Transverse colon (tissue), 4 donors: ENCODE measurements around the gene SYT4. TPM values are rescaled to one million over a fixed set of nuclear protein-coding genes. Genes with fewer than 3 reads are reported as not detected.

Experiments
- DNase-seq: peaks from one replicate; pipeline ENCODE4 v3.0.0-alpha.2; 2019
- H3K27ac ChIP-seq, 4 donors: fragments of 200-600 bp; sonication (generic); 2 replicates each; pipeline ENCODE4 v1.5.1; 2016 to 2018; ENCODE audit warnings: inconsistent platforms in 4 of 4
- H3K27me3 ChIP-seq: fragments of 200-600 bp; sonication (generic); 2 replicates; pipeline ENCODE4 v1.5.1; 2017; ENCODE audit warnings: inconsistent platforms
- H3K36me3 ChIP-seq, 4 donors: fragments of 200-600 bp; sonication (generic); 2 replicates each; pipeline ENCODE4 v1.5.1; 2017 to 2019; ENCODE audit warnings: inconsistent platforms in 4 of 4
- H3K4me1 ChIP-seq, 4 donors: fragments of 200-600 bp; sonication (generic); 2 replicates each; pipeline ENCODE4 v1.5.1; 2017 to 2020; ENCODE audit warnings: inconsistent platforms in 4 of 4
- H3K4me3 ChIP-seq, 4 donors: fragments of 200-600 bp; sonication (generic); 1 replicate in 1 of 4; 2 replicates in 3 of 4; pipeline versions ENCODE4 v1.5.1 to v1.6.1; 2017 to 2019; ENCODE audit warnings: inconsistent platforms in 4 of 4
- H3K9me3 ChIP-seq, 2 donors: fragments of 200-600 bp; sonication (generic); 2 replicates each; pipeline ENCODE4 v1.5.1; 2017 to 2019; ENCODE audit warnings: inconsistent platforms in 2 of 2
- CTCF ChIP-seq, 5 experiments: fragments of 200-600 bp in 3 of 5; fragments of 450-650 bp in 2 of 5; sonication (generic) in 3 of 5; IDR thresholded peaks; 1 replicate in 2 of 5; 2 replicates in 3 of 5; pipeline ENCODE4 v1.5.1; 2016 to 2017; ENCODE audit warnings: antibody characterized with exemption in 5 of 5, inconsistent platforms in 3 of 5, mild to moderate bottlenecking in 2 of 5, moderate library complexity in 1 of 5
- EP300 ChIP-seq: sonication (generic); formaldehyde crosslinking; IDR thresholded peaks from one replicate; pipeline ENCODE4 v1.6.1; 2017; ENCODE audit warnings: antibody characterized with exemption, low read depth
- POLR2A ChIP-seq: fragments of 450-650 bp; IDR thresholded peaks from one replicate; pipeline ENCODE4 v1.6.1; 2016; ENCODE audit warnings: antibody characterized with exemption, mild to moderate bottlenecking, moderate library complexity
- POLR2AphosphoS5 ChIP-seq, 3 donors: sonication (generic); formaldehyde crosslinking; IDR thresholded peaks; one replicate each; pipeline ENCODE4 v1.6.1; 2016; ENCODE audit warnings: antibody characterized with exemption in 3 of 3
- WGBS, 2 donors: methylation state at CpG; one replicate each; pipeline ENCODE4 v1.1.5; 2018; ENCODE audit warnings: low coverage in 1 of 2; 5-methylcytosine and 5-hydroxymethylcytosine counted together
- in situ Hi-C, 4 donors: fragments of 200-750 bp; cut with MboI; loops; one replicate each; pipeline versions ENCODE4 v1.15.0 to v1.15.1; 2017; ENCODE audit warnings: low sequenced_read_pairs in 3 of 4, low pct_ligation_motif_present in 1 of 4, low pct_unique_long_range_greater_than_20kb in 1 of 4
- intact Hi-C: fragments of 100-400 bp; cut with DNase I; formaldehyde crosslinking; loops from one replicate; pipeline ENCODE4 v1.15.1; 2023; ENCODE audit warnings: low total_unique reads
- total RNA-seq, 4 donors: library from RNA; depleted of rRNA; stranded (reverse); fragments of >200 nt; gene quantifications; one replicate each; pipeline ENCODE4 v1.1.0, GENCODE V29; 2016

The SYT4 gene
- total RNA-seq, 4 donors from 2014 or later: 0.68 to 2.7 TPM; not detected in 2

- no peaks in the 10 kb centered on the region for H3K9me3 ChIP-seq
- in situ Hi-C loops (loop anchor here in 1 of 4 donors (10.0 kb wide), 1 partner anchor 1164 kb away; no protein-coding TSS in a partner anchor), intact Hi-C loops (loop anchor here (10.0 kb wide), 1 partner anchor 1164 kb away; no protein-coding TSS in a partner anchor)
- no peaks in the 10 kb centered on the region for H3K36me3 ChIP-seq
- TF ChIP-seq POLR2A (no peak), CTCF (IDR thresholded peaks at IDR 0.05) (no peak), POLR2AphosphoS5 (IDR thresholded peaks at IDR 0.05) (no peak), EP300 (no peak)
- no peak for DNase-seq
- no peak overlapping the region for H3K4me3 ChIP-seq
- H3K27me3 ChIP-seq: peaks cover 22% of the 10 kb centered on the region
- H3K4me1 ChIP-seq: no peaks in the 10 kb centered on the region
- H3K27ac ChIP-seq: no peak overlapping the region
These were observed 1.1 kb upstream of the SYT4 start for GRCh38 chr18:43278355-43278754.

GRCh38 chr18:43276491-43276890 is 799 bp downstream of the SYT4 start:
- H3K27ac ChIP-seq: no peak overlapping the region
- H3K27me3 ChIP-seq: peaks cover 22% of the 10 kb centered on the region
- H3K36me3 ChIP-seq: no peaks in the 10 kb centered on the region
- H3K9me3 ChIP-seq: no peaks in the 10 kb centered on the region
- intact Hi-C loops: loop anchor here (10.0 kb wide), 1 partner anchor 1162 kb away; no protein-coding TSS in a partner anchor
- no peak overlapping the region for H3K4me3 ChIP-seq
- DNase-seq: no peak
- TF ChIP-seq POLR2A (no peak), CTCF (IDR thresholded peaks at IDR 0.05) (no peak), POLR2AphosphoS5 (IDR thresholded peaks at IDR 0.05) (no peak), EP300 (no peak)
- no peaks in the 10 kb centered on the region for H3K4me1 ChIP-seq
- WGBS, 2 donors: 72 to 73% methylated on average over 3 of the region's 3 CpGs
- in situ Hi-C loops: loop anchor here in 1 of 4 donors (10.0 kb wide), 1 partner anchor 1162 kb away; no protein-coding TSS in a partner anchor

DNA sequence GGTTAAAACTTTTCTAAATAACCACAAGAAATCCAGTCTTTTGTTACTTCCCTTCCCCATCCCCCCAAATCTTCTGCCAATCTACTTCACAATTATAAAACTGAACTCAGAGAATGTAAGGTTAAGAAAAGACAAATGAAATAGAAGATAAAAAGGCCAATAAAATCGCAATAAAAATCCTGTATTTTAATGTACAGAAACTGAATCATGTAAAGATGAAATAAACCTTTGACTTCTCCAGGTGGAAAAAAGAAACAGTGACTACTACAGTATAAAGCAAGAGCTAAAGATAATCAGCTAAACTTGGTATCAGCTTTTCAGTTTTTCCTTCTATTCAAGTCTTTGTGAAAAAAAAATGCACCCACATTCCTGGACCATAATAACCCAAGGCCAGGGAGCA is 1.7 kb downstream of the SYT4 start:
- Histone ChIP-seq H3K4me3 (no peak overlapping the region), H3K36me3 (no peaks in the 10 kb centered on the region), H3K27ac (no peak overlapping the region), H3K4me1 (no peaks in the 10 kb centered on the region), H3K27me3 (peaks cover 22% of the 10 kb centered on the region), H3K9me3 (no peaks in the 10 kb centered on the region)
- in situ Hi-C loops (loop anchor here in 1 of 4 donors (10.0 kb wide), 1 partner anchor 1161 kb away; no protein-coding TSS in a partner anchor), intact Hi-C loops (loop anchor here (10.0 kb wide), 1 partner anchor 1161 kb away; no protein-coding TSS in a partner anchor)
- WGBS, 2 donors: 57 to 63% methylated on average over 1 of the region's 1 CpG
- no peak for DNase-seq
- TF ChIP-seq EP300 (no peak), POLR2AphosphoS5 (IDR thresholded peaks at IDR 0.05) (no peak), CTCF (IDR thresholded peaks at IDR 0.05) (no peak), POLR2A (no peak)

DNA sequence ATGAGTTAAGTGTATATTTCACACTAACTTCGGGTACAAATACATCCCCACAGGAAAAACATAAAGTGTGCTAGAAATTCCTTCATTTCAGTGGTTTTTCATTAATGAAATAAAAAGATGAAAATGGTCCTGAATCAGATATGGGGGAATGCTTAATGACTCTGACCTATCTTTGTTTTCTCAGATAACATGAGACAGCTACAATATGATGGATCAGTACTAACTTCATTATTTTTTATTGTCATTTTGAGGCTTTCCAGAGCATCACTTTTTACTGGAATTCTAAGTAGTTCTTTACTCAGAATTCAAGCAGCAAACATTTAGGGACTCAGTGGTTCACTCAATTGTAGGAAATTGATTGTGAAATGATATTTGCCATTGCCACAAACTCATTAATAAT is 2.8 kb downstream of the SYT4 start:
- TF ChIP-seq POLR2A (no peak), CTCF (IDR thresholded peaks at IDR 0.05) (no peak), POLR2AphosphoS5 (IDR thresholded peaks at IDR 0.05) (no peak), EP300 (no peak)
- Histone ChIP-seq H3K4me3 (no peak overlapping the region), H3K27me3 (peaks cover 22% of the 10 kb centered on the region), H3K36me3 (no peaks in the 10 kb centered on the region), H3K4me1 (no peaks in the 10 kb centered on the region), H3K27ac (no peak overlapping the region), H3K9me3 (no peaks in the 10 kb centered on the region)
- DNase-seq: no peak
- intact Hi-C loops (loop anchor here (10.0 kb wide), 1 partner anchor 1160 kb away; no protein-coding TSS in a partner anchor), in situ Hi-C loops (loop anchor here in 3 of 4 donors (10.0 to 25.0 kb wide), 3 partner anchors 987 to 1162 kb away; no protein-coding TSS in a partner anchor)
- 55 to 78% methylated on average over 1 of the region's 1 CpG for WGBS, 2 donors
